ENCODE measurements around the gene PTTG1IP. TPM values are rescaled to one million over a fixed set of nuclear protein-coding genes. Genes with fewer than 3 reads are reported as not detected.

PTTG1IP gene
- total and polyA plus RNA-seq, 2 of the 13 experiments (the other 11 are each of a cell fraction or from before 2014, with no cell fraction given) = 161 to 700 TPM

GRCh38 chr21:44801468-44802395 is 71.8 kb downstream of the PTTG1IP start, which contains the start of gene UBE2G2 (continued):
- no peak for TF ChIP-seq DBP (CRISPR knock-in tag; IDR thresholded peaks at IDR 0.05; ENCODE audit: not compliant biosample characterization)
- no peak; the same call in 1 of the 2 replicates for TF ChIP-seq NR2F2 (IDR thresholded peaks at IDR 0.05; ENCODE audit: borderline replicate concordance, low read depth)
- TF ChIP-seq NCOA1 (CRISPR knock-in tag; IDR thresholded peaks at IDR 0.05) = no peak
- TF ChIP-seq ZNF12 (CRISPR knock-in tag; IDR thresholded peaks at IDR 0.05) = 0 out of 2 replicates have a peak, but pooled peaks have one; percentile 29
- TF ChIP-seq HNF1B (CRISPR knock-in tag; IDR thresholded peaks at IDR 0.05) = 0 out of 2 replicates have a peak, but pooled peaks have one; percentile 30
- TF ChIP-seq BCL6 (CRISPR knock-in tag; IDR thresholded peaks at IDR 0.05) = no peak
- TF ChIP-seq HIVEP1 (CRISPR knock-in tag; IDR thresholded peaks at IDR 0.05) = no peak
- TF ChIP-seq ZNF75D (CRISPR knock-in tag; IDR thresholded peaks at IDR 0.05; ENCODE audit: borderline replicate concordance) = 0 out of 2 replicates have a peak, but pooled peaks have one; percentile 31
- TF ChIP-seq KLF6 (CRISPR knock-in tag; IDR thresholded peaks at IDR 0.05) = peak; percentile 88
- no peak; the same call in 1 of the 2 replicates for TF ChIP-seq ZNF790 (CRISPR knock-in tag; IDR thresholded peaks at IDR 0.05; ENCODE audit: borderline replicate concordance)
- TF ChIP-seq ZNF333 (CRISPR knock-in tag; IDR thresholded peaks at IDR 0.05; ENCODE audit: borderline replicate concordance) = no peak
- TF ChIP-seq RARA (CRISPR knock-in tag; IDR thresholded peaks at IDR 0.05) = peak; percentile 41; the same call in 1 of the 2 replicates
- peak; percentile 88; the same call in 1 of the 2 replicates for TF ChIP-seq ZIK1 (CRISPR knock-in tag; IDR thresholded peaks at IDR 0.05; ENCODE audit: borderline replicate concordance, low read depth)
- 0 out of 2 replicates have a peak, but pooled peaks have one; percentile 50 for TF ChIP-seq ZNF639 (CRISPR knock-in tag; conservative IDR thresholded peaks at IDR 0.05)
- no peak for TF ChIP-seq ZNF30 (CRISPR knock-in tag; IDR thresholded peaks at IDR 0.05)
- TF ChIP-seq ETV6 (CRISPR knock-in tag; conservative IDR thresholded peaks at IDR 0.05) = 0 out of 2 replicates have a peak, but pooled peaks have one; percentile 20
- TF ChIP-seq HMGXB4 (CRISPR knock-in tag; IDR thresholded peaks at IDR 0.05; ENCODE audit: borderline replicate concordance in 1 of 2, low read depth in 1 of 2) = peak; percentile 44 to 74; a peak in 3 of 4 replicates
- TF ChIP-seq TAF15 (IDR thresholded peaks at IDR 0.05; ENCODE audit: low read depth, low read length, poor library complexity, severe bottlenecking) = no peak
- no peak for TF ChIP-seq ZNF678 (CRISPR knock-in tag; IDR thresholded peaks at IDR 0.05)
- no peak for TF ChIP-seq ZC3H4 (CRISPR knock-in tag; IDR thresholded peaks at IDR 0.05; ENCODE audit: borderline replicate concordance)
- no peak for TF ChIP-seq ZFYVE20 (CRISPR knock-in tag; IDR thresholded peaks at IDR 0.05; ENCODE audit: borderline replicate concordance, low read depth)
- TF ChIP-seq IRF2 (CRISPR knock-in tag; IDR thresholded peaks at IDR 0.05) = peak; percentile 65
- no peak for TF ChIP-seq KLF11 (CRISPR knock-in tag; IDR thresholded peaks at IDR 0.05)
- TF ChIP-seq ZC3H13 (CRISPR knock-in tag; IDR thresholded peaks at IDR 0.05) = peak; percentile 85

Data from HepG2 (cell line).